Activated T-cell treated with anti-CD3 and anti-CD28 coated beads, Interleukin-2, amount 50 U/mL, for 24 hours (primary cell): ENCODE results near the gene COL1A2.

Experiments
- DNase-seq: peaks from one replicate; pipeline ENCODE4 v3.0.0-alpha.2; 2020
- H3K27ac Mint-ChIP-seq: 2 replicates; pipeline ENCODE4 v1.8.0; 2020; ENCODE audit warnings: mild to moderate bottlenecking, mixed read lengths
- H3K27me3 Mint-ChIP-seq: 2 replicates; pipeline ENCODE4 v1.8.0; 2020; ENCODE audit warnings: mixed read lengths
- H3K36me3 Mint-ChIP-seq: 2 replicates; pipeline ENCODE4 v1.8.0; 2020; ENCODE audit warnings: low read depth, mixed read lengths
- H3K4me1 Mint-ChIP-seq: 2 replicates; pipeline ENCODE4 v1.8.0; 2020; ENCODE audit warnings: low read depth, mixed read lengths
- H3K4me3 Mint-ChIP-seq: 2 replicates; pipeline ENCODE4 v1.8.0; 2020; ENCODE audit warnings: mild to moderate bottlenecking, moderate library complexity, mixed read lengths
- H3K9me3 Mint-ChIP-seq: 2 replicates; pipeline ENCODE4 v1.8.0; 2020; ENCODE audit warnings: mixed read lengths

Gene COL1A2

GRCh38 chr7:94426980-94427875, 32.5 kb downstream of the COL1A2 start:
- no peaks in the 10 kb centered on the region for H3K36me3 Mint-ChIP-seq

GRCh38 chr7:94429153-94429552, 34.5 kb downstream of the COL1A2 start:
- no peaks in the 10 kb centered on the region for H3K36me3 Mint-ChIP-seq
- H3K4me1 Mint-ChIP-seq = no peaks in the 10 kb centered on the region
- no peak overlapping the region for H3K27ac Mint-ChIP-seq
- DNase-seq = no peak
- no peaks in the 10 kb centered on the region for H3K9me3 Mint-ChIP-seq
- no peaks in the 10 kb centered on the region for H3K27me3 Mint-ChIP-seq
- H3K4me3 Mint-ChIP-seq = no peak overlapping the region

More at GRCh38 chr7:94426980-94427875, 32.5 kb downstream of the COL1A2 start:
- no peaks in the 10 kb centered on the region for H3K9me3 Mint-ChIP-seq
- H3K4me1 Mint-ChIP-seq = no peaks in the 10 kb centered on the region
- H3K27ac Mint-ChIP-seq = no peak overlapping the region
- peaks cover 4% of the 10 kb centered on the region for H3K27me3 Mint-ChIP-seq
- DNase-seq = no peak
- H3K4me3 Mint-ChIP-seq = no peak overlapping the region

- Mint-ChIP-seq H3K27me3 (peaks cover 11% of the 10 kb centered on the region), H3K4me1 (no peaks in the 10 kb centered on the region), H3K36me3 (no peaks in the 10 kb centered on the region), H3K9me3 (no peaks in the 10 kb centered on the region), H3K4me3 (no peak overlapping the region), H3K27ac (no peak overlapping the region)
- DNase-seq = no peak
Measured at GRCh38 chr7:94431176-94431575, 36.5 kb downstream of the COL1A2 start.

DNA sequence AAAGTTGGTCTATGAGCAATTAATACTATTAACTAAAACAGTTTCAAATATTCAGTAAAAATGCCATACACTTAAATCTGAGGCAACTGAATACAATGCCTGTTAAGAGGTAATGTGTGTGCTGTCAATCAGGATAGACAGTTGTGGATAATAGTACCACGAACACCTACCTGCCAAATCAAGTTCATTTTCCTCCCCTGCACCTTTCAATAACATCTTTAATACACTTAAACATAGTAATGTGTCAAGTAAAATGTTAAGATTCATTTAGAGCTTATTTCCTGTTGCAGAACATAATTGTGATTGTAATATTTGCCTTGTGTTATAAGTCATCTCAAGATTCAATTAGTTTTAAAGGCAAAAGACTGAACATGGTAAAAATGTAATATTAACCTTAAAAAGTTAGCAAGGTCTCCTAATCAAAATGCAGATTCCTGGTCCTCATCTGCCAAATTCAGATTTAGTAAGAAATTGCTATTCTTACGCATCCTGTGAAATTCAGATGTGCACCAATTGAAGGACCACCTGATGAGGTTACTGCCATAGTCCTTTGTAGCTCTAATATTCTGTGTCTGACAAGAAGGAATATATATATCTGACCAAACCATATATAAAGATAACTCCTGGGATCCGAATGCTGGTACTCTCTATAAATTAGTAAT, 37.1 kb downstream of the COL1A2 start:
- H3K4me3 Mint-ChIP-seq = no peak overlapping the region
- no peaks in the 10 kb centered on the region for H3K9me3 Mint-ChIP-seq
- no peak overlapping the region for H3K27ac Mint-ChIP-seq
- no peaks in the 10 kb centered on the region for H3K4me1 Mint-ChIP-seq
- H3K36me3 Mint-ChIP-seq = no peaks in the 10 kb centered on the region
- DNase-seq = no peak
- peaks cover 16% of the 10 kb centered on the region for H3K27me3 Mint-ChIP-seq

GRCh38 chr7:94432281-94432670, 37.6 kb downstream of the COL1A2 start:
- H3K9me3 Mint-ChIP-seq = no peaks in the 10 kb centered on the region
- DNase-seq = no peak
- H3K27ac Mint-ChIP-seq = no peak overlapping the region
- no peaks in the 10 kb centered on the region for H3K4me1 Mint-ChIP-seq
- no peak overlapping the region for H3K4me3 Mint-ChIP-seq
- no peaks in the 10 kb centered on the region for H3K36me3 Mint-ChIP-seq
- H3K27me3 Mint-ChIP-seq = peaks cover 22% of the 10 kb centered on the region

GRCh38 chr7:94432817-94433216, 38.1 kb downstream of the COL1A2 start:
- Mint-ChIP-seq H3K4me3 (no peak overlapping the region), H3K4me1 (no peaks in the 10 kb centered on the region), H3K27ac (no peak overlapping the region), H3K9me3 (no peaks in the 10 kb centered on the region), H3K36me3 (no peaks in the 10 kb centered on the region), H3K27me3 (peaks cover 24% of the 10 kb centered on the region)
- no peak for DNase-seq

DNA sequence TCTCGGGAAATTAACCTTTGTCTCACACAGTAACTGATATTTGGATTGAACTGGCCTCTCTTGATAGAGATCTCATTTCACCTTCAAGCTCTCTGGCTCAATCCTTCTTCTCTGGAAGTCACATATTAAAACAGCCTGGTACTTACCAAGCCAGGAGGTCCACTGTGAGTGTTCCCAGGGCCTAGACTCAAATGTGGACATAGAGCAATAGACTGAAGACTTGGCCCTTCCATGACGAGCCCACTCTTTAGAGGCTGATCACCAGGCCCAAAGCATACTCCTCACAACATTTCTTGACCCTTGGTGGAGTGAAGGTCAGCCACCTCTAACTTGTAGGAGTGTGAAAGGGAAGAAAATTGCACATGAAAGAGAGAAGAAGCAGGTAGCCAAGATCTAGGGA, 38.5 kb downstream of the COL1A2 start:
- Mint-ChIP-seq H3K36me3 (no peaks in the 10 kb centered on the region), H3K27me3 (peaks cover 28% of the 10 kb centered on the region), H3K27ac (no peak overlapping the region), H3K4me1 (no peaks in the 10 kb centered on the region), H3K4me3 (no peak overlapping the region), H3K9me3 (no peaks in the 10 kb centered on the region)
- DNase-seq = no peak

GRCh38 chr7:94434042-94434441, 39.3 kb downstream of the COL1A2 start:
- Mint-ChIP-seq H3K9me3 (no peaks in the 10 kb centered on the region), H3K27ac (no peak overlapping the region), H3K4me3 (no peak overlapping the region), H3K4me1 (no peaks in the 10 kb centered on the region), H3K36me3 (no peaks in the 10 kb centered on the region), H3K27me3 (peaks cover 32% of the 10 kb centered on the region)
- DNase-seq = no peak

GRCh38 chr7:94436018-94436604, 41.4 kb downstream of the COL1A2 start:
- Mint-ChIP-seq H3K27me3 (peaks cover 32% of the 10 kb centered on the region), H3K36me3 (no peaks in the 10 kb centered on the region), H3K9me3 (no peaks in the 10 kb centered on the region), H3K27ac (no peak overlapping the region), H3K4me3 (no peak overlapping the region), H3K4me1 (no peaks in the 10 kb centered on the region)
- peak; percentile 34 for DNase-seq

- H3K4me3 Mint-ChIP-seq = no peak overlapping the region
- no peaks in the 10 kb centered on the region for H3K9me3 Mint-ChIP-seq
- no peak overlapping the region for H3K27ac Mint-ChIP-seq
- DNase-seq = no peak
- no peaks in the 10 kb centered on the region for H3K4me1 Mint-ChIP-seq
- H3K36me3 Mint-ChIP-seq = no peaks in the 10 kb centered on the region
- H3K27me3 Mint-ChIP-seq = peaks cover 36% of the 10 kb centered on the region
Measured at GRCh38 chr7:94436700-94437099, 42.0 kb downstream of the COL1A2 start.

- Mint-ChIP-seq H3K4me1 (no peaks in the 10 kb centered on the region), H3K27me3 (peaks cover 41% of the 10 kb centered on the region), H3K9me3 (no peaks in the 10 kb centered on the region), H3K4me3 (no peak overlapping the region), H3K27ac (no peak overlapping the region), H3K36me3 (no peaks in the 10 kb centered on the region)
- no peak for DNase-seq
Measured at GRCh38 chr7:94439893-94440381, 45.2 kb downstream of the COL1A2 start.

DNA sequence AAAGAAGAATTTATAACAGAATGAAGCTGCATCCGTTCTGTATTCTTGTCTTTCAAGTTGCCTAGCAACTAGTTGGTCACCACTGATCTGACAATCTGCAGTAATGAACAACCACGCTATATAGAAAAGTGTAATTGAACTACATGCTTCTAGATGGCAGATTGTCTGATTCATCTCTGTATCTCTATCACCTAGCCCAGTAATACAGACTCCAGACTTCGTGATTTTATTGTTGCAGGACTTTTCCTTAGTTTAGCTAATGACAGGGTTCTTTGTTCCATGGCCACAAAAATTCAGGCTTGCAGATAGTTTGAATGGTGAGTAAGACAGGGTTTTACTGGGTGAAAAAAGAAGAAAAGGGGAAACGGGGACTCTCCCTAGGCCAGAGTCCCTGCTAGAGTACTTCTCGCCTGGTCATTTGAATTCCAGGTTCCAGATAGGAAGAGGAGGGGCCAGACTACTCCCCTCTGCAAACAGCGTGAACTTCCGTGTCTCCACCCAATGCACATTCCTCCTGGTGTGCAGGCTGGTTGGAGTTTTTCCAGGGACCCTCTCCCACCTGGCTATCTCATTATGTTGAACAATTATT, 45.9 kb downstream of the COL1A2 start:
- Mint-ChIP-seq H3K27ac (no peak overlapping the region), H3K36me3 (no peaks in the 10 kb centered on the region), H3K27me3 (peaks cover 38% of the 10 kb centered on the region), H3K4me1 (no peaks in the 10 kb centered on the region), H3K9me3 (no peaks in the 10 kb centered on the region), H3K4me3 (no peak overlapping the region)
- no peak for DNase-seq

DNA sequence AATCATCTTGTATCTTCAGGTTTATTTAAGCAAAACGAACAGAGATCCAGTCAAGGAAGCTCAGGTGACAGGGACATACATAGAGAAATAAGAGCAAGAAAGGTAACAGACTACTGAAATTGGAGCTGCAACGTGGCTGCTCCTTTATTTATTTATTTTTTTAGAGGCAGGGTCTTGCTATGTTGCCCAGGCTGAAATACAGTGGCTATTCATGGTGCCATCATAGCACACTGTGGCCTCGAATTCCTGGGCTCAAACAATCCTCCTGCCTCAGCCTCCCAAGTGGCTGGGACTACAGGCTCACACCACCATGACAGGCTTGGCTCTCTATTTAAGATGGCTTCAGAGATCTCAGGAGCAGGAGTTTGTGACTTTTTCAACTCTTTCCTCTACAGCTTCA, 46.4 kb downstream of the COL1A2 start:
- Mint-ChIP-seq H3K9me3 (no peaks in the 10 kb centered on the region), H3K27ac (no peak overlapping the region), H3K27me3 (peaks cover 37% of the 10 kb centered on the region), H3K36me3 (no peaks in the 10 kb centered on the region), H3K4me3 (no peak overlapping the region), H3K4me1 (no peaks in the 10 kb centered on the region)
- DNase-seq = no peak

GRCh38 chr7:94442639-94443038, 47.9 kb downstream of the COL1A2 start:
- Mint-ChIP-seq H3K36me3 (no peaks in the 10 kb centered on the region), H3K9me3 (no peaks in the 10 kb centered on the region), H3K4me1 (no peaks in the 10 kb centered on the region), H3K4me3 (no peak overlapping the region), H3K27ac (no peak overlapping the region), H3K27me3 (peaks cover 30% of the 10 kb centered on the region)
- no peak for DNase-seq
